ENCODE measurements around the gene MVB12A.

The MVB12A gene

DNA sequence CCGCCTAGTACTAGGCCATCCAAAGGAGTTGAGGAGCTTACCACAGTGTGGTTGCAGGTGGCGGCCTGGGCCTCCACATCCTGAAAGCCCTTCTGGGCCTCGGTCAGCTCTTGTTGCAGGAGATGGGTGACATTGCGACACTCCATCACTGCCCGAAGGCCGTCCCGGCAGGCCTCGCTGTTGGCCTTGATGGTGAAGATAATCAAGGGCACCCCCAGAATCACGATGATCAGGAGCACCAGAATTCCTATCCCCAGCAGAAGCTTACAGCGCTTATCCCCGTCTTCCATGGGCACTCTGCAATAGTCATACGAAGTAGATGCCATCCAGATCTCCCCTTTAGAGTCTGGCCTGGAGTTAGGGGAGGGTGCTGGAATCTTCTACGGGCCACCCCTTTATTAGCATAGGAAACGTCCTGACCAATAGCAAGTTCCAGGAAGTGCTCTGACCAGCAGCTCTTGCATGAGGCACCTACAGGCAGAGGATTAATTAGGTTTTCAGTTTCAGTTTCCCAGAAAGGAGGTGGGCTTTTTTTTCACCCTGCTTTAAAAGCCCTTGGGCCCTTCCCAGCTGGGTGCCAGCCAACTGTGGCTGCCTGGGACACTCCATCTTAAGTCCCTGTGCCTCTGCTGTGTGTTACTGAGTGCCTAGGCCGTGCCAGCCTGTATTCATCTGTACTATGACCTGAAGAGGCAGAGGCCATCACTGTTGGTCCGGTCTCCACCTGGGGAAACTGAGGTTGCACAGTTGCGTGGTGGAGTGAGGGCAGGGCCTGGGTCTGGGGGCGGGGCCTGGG lies 14.4 kb upstream of the MVB12A start, which contains the start of gene BST2:
Gene BST2, minus strand, starts transcription at position 381 of the 796 bp plus-strand sequence. Its CDS starts 55 bp downstream, at position 326.
- DNase-seq, result peak; percentile 60

- peak; percentile 56 for DNase-seq
Observed at GRCh38 chr19:17406046-17406886, 13.6 kb upstream of the MVB12A start.

GRCh38 chr19:17406887-17407196 lies 13.0 kb upstream of the MVB12A start:
- no peak for DNase-seq

DNA sequence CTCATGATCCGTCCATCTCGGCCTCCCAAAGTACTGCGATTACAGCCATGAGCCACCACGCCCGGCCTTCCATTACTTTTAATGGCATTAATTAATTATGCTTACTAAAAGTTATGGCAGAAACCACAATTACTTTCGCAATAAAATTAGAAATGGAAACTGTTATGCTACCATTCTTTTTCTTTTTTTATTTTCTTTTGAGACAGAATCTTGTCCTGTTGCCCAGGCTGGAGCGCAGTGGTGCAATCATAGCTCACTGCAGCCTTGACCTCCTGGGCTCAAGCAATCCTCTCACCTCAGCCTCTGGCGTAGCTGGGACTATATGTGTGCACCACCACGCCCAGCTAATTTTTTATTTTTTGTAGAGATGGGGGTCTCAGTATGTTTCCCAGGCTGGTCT lies 9.9 kb upstream of the MVB12A start:
- no peak for DNase-seq

DNA sequence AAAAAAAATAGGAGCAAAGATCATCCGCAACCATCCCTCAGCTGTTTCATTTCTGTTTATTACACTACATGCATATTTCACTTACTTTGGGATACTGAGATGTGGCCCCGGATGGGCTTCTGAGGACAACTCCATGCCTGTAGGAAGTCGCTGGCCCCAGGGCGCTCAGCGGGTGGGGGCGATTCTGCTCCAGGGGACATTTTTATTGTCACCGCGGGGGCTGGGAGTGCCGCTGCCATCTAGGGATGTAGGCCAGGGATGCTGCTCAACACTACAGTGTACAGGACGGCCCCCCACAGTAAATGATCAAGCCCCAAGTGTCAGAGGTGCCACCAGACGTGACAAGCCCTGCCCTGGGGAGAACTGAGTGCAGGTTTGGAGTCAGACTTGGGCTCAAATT lies 8.0 kb upstream of the MVB12A start:
- DNase-seq, result no peak

DNA sequence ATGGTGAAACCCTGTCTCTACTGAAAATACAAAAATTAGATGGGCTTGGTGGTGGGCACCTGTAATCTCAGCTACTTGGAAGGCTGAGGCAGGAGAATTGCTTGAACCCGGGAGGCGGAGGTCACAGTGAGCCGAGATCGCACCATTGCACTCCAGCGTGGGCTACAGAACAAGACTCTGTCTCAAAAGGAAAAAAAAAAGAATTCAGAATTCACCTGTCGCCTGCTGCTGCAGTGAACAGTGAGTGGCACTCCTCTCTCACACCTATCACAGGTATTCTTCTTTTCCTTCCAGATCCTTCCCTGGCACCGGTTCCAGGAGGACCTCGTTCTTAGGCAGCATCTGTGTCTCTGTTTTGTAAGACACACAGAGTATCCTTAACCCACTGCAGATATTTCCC lies 5.8 kb upstream of the MVB12A start:
- no peak for DNase-seq

- no peak for DNase-seq
Observed at GRCh38 chr19:17415121-17415520, 4.7 kb upstream of the MVB12A start.

- DNase-seq, result no peak
Observed at GRCh38 chr19:17418710-17419109, 1.1 kb upstream of the MVB12A start.

GRCh38 chr19:17419154-17419620 lies 660 bp upstream of the MVB12A start:
- DNase-seq, result no peak

DNA sequence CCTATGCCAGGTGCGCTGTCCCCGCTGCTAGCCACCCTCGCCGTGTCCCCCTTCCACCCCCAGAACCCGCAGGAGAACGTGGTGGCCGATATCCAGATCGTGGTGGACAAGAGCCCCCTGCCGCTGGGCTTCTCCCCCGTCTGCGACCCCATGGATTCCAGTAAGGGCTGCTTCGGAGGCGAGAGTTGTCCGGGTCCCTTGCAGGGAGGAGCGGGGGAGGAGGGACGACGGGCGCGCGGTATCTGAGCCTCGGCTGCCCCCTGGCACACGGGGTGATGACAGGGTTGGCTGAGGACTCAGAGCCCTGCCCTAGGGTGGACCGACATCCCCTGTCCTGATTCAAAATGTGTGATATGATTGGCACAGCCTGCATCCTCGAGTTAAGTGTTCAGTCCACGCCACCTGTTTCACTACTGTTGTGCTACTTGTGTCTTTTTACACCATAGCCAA lies 653 bp downstream of the MVB12A start:
- peak; percentile 48 for DNase-seq

GRCh38 chr19:17421942-17422341 lies 2.1 kb downstream of the MVB12A start:
- DNase-seq, result no peak

- no peak for DNase-seq
Observed at GRCh38 chr19:17423429-17424208, 3.8 kb downstream of the MVB12A start.

DNA sequence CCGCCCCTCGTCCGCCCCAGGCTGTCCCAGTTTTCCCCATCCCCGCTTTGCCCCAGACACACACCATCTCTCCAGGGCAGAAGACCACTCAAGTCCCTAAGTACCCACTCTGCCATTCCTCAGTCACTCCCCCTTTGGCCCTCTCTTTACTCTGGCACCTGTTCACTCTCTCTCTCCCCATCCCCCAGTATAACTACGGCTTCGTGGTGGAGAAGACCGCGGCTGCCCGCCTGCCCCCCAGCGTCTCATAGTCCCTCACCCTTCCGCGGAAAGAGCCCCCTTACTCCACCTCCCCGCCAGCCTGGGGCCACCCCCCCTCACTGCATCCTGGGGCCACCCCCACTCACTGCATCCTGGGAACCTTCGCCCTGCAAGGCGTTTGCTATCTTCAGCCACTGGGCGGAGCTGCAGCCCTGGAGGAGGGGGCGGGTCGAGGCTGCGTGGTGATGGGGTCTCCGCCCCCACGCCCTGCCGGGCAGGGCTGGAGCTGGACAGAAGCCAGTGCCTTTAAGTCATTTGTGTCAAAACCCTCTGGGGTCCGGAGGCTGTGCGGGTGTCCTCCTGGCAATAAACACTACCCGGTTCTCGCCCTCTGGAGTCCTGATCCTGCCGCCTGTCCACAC lies 5.0 kb downstream of the MVB12A start:
- DNase-seq, result peak; percentile 33

GRCh38 chr19:17429641-17430113 lies 9.8 kb downstream of the MVB12A start:
- DNase-seq, result no peak

GRCh38 chr19:17431417-17431816 lies 11.6 kb downstream of the MVB12A start:
- DNase-seq, result no peak

GRCh38 chr19:17435218-17435617 lies 15.4 kb downstream of the MVB12A start:
- DNase-seq, result no peak

DNA sequence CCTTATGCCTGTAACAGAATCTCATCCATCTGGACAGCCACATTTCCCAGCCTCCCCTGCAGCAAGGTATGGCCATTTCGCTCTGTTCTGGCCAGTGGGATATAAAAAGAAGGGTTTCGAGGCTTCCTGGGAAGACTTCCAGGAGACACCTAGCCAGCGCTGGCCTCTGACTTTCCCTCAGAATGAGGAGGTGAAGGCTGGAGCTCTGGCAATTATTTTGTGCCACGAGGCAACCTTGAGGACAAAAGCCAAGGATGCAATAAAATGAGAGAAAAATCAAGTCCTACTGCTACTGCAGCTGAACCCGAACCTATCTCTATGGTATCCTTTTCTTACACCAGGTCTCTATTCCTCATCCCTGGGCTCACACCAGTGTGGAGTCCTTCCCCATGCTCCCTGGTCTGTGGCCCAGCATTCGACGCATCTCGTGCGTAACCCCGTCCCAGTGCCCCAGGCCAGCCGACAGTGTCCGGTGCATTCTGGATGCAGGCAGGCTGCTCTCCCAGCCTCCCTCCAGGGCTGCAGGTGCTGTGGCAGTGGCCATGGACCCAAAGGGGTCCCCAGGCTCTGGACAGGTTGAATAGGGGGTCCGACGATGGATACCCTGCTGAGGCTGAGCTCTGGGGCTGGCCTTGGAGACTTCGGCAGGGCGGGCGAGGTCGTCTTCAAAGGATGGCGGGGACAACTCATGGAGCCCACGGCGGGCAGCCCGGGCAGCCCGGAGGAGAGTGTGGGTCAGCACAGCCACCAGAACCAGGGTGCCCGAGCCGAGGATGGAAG lies 16.4 kb downstream of the MVB12A start:
- DNase-seq, result no peak

DNA sequence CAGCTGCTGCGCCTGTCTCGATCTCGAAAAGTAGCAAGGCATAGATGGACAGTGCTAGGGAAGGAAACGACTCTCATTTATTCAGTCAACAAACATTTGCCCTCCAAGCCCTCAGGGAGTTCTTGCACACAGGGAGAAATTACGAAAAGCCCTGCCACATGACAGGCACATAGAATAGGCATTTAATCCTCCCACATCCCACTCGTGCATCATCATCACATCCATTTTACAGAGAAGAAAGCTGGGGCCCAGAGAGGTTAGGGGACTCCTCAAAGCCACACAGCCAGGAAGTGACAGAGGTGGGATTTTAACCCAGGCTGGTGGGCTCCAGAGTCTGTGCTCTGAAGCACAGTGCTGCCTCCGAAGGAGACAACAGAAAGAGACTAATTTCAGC lies 17.0 kb downstream of the MVB12A start:
- no peak for DNase-seq

- DNase-seq, result no peak
Observed at GRCh38 chr19:17441241-17442021, 21.6 kb downstream of the MVB12A start.

DNA sequence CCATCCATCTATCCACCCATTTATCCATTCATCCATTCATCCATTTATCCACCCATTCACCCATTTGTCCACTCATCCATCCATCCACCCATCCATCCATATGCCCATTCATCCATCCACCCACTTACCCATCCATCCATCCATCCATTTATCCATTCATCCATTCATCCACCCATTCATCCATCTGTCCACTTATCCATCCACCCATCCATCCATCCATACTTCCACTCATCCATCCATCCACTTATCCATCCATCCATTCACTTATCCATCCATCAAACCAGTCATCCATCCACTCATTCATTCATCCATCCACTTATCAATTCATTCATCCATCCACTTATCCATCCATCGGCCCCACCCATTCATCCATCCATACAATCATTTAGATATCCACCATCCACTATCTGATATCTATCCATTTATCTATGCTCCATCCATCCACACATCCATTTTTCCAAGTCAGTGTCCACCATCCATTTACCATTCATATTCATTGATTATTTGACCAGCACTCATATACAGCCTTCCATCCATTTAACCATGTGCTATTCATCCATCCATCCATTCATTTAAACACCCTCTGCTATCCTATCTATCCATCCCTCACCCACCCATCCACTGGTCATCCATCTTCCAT lies 25.8 kb downstream of the MVB12A start:
- no peak for DNase-seq

All from activated CD4-positive, CD25-positive, alpha-beta regulatory T cell treated with anti-CD3 and anti-CD28 coated beads, Interleukin-2, amount 50 U/mL, for 72 hours (primary cell).